ENCODE data around the gene STXBP6.

DNA sequence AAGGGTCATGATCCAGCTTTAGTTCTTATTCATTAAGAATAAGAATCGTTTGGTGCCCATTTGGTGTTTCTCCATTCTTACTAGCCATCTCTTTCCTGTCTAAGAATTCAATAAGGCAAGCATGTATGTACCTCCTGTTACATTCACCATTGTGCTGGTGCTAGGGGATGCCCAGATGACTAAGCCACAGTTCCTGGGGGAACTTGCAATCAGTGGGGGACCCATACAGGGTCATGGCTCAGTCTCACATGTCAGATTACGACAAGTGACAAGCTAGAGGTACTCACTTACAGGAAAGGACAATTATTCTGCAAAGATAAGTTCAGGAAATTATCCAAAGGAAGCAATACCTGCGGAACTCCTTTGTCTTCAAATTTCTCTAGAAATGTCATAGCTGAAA is 125.4 kb downstream of the STXBP6 start:
- TF ChIP-seq, protein P1, sequence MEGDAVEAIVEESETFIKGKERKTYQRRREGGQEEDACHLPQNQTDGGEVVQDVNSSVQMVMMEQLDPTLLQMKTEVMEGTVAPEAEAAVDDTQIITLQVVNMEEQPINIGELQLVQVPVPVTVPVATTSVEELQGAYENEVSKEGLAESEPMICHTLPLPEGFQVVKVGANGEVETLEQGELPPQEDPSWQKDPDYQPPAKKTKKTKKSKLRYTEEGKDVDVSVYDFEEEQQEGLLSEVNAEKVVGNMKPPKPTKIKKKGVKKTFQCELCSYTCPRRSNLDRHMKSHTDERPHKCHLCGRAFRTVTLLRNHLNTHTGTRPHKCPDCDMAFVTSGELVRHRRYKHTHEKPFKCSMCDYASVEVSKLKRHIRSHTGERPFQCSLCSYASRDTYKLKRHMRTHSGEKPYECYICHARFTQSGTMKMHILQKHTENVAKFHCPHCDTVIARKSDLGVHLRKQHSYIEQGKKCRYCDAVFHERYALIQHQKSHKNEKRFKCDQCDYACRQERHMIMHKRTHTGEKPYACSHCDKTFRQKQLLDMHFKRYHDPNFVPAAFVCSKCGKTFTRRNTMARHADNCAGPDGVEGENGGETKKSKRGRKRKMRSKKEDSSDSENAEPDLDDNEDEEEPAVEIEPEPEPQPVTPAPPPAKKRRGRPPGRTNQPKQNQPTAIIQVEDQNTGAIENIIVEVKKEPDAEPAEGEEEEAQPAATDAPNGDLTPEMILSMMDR (IDR thresholded peaks at IDR 0.05), result no peak
- no peak for TF ChIP-seq POLR2A (IDR thresholded peaks at IDR 0.05)
